Measurements from ENCODE around the gene DPM3. TPM values are rescaled to one million over a fixed set of nuclear protein-coding genes. Genes with fewer than 3 reads are reported as not detected.

DPM3 gene
- total and polyA plus RNA-seq, 9 of the 15 experiments (the other 6 are each of a cell fraction or from before 2014, with no cell fraction given) = 3.7 to 120 (median 36.4) TPM

- TF ChIP-seq, protein P1, sequence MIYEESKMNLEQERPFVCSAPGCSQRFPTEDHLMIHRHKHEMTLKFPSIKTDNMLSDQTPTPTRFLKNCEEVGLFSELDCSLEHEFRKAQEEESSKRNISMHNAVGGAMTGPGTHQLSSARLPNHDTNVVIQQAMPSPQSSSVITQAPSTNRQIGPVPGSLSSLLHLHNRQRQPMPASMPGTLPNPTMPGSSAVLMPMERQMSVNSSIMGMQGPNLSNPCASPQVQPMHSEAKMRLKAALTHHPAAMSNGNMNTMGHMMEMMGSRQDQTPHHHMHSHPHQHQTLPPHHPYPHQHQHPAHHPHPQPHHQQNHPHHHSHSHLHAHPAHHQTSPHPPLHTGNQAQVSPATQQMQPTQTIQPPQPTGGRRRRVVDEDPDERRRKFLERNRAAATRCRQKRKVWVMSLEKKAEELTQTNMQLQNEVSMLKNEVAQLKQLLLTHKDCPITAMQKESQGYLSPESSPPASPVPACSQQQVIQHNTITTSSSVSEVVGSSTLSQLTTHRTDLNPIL (CRISPR knock-in tag; IDR thresholded peaks at IDR 0.05) = no peak
- TF ChIP-seq SMC3 (conservative IDR thresholded peaks at IDR 0.05; ENCODE audit: insufficient read depth, low read depth, low read length) (no peak), PBX2 (CRISPR knock-in tag; IDR thresholded peaks at IDR 0.05; ENCODE audit: low read depth) (no peak), PBX2 (tag; conservative IDR thresholded peaks at IDR 0.05; ENCODE audit: low read depth) (no peak), MCM7 (IDR thresholded peaks at IDR 0.05) (no peak), MAFF (IDR thresholded peaks at IDR 0.05; ENCODE audit: low read length) (no peak), NCOA2 (IDR thresholded peaks at IDR 0.05; ENCODE audit: partially characterized antibody in 2 of 2) (no peak), TAF9B (IDR thresholded peaks at IDR 0.05; ENCODE audit: partially characterized antibody) (peak; percentile 78), BCOR (IDR thresholded peaks at IDR 0.05) (no peak), SIN3A (IDR thresholded peaks at IDR 0.05; ENCODE audit: borderline replicate concordance in 2 of 2, control insufficient read depth in 1 of 2, low read depth in 2 of 2, low read length in 2 of 2) (peak in 1 of 2 experiments; percentile 43; a peak in 1 of 4 replicates), ZFP36 (IDR thresholded peaks at IDR 0.05; ENCODE audit: low read depth, low read length, partially characterized antibody) (peak; percentile 44), STAT5B (CRISPR knock-in tag; IDR thresholded peaks at IDR 0.05) (no peak), E2F4 (CRISPR knock-in tag; IDR thresholded peaks at IDR 0.05; ENCODE audit: low read depth) (no peak)
- TF ChIP-seq, protein P2, sequence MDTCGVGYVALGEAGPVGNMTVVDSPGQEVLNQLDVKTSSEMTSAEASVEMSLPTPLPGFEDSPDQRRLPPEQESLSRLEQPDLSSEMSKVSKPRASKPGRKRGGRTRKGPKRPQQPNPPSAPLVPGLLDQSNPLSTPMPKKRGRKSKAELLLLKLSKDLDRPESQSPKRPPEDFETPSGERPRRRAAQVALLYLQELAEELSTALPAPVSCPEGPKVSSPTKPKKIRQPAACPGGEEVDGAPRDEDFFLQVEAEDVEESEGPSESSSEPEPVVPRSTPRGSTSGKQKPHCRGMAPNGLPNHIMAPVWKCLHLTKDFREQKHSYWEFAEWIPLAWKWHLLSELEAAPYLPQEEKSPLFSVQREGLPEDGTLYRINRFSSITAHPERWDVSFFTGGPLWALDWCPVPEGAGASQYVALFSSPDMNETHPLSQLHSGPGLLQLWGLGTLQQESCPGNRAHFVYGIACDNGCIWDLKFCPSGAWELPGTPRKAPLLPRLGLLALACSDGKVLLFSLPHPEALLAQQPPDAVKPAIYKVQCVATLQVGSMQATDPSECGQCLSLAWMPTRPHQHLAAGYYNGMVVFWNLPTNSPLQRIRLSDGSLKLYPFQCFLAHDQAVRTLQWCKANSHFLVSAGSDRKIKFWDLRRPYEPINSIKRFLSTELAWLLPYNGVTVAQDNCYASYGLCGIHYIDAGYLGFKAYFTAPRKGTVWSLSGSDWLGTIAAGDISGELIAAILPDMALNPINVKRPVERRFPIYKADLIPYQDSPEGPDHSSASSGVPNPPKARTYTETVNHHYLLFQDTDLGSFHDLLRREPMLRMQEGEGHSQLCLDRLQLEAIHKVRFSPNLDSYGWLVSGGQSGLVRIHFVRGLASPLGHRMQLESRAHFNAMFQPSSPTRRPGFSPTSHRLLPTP (IDR thresholded peaks at IDR 0.05; ENCODE audit: borderline replicate concordance, extremely low read depth, insufficient read length) = no peak
- TF ChIP-seq, protein P3, sequence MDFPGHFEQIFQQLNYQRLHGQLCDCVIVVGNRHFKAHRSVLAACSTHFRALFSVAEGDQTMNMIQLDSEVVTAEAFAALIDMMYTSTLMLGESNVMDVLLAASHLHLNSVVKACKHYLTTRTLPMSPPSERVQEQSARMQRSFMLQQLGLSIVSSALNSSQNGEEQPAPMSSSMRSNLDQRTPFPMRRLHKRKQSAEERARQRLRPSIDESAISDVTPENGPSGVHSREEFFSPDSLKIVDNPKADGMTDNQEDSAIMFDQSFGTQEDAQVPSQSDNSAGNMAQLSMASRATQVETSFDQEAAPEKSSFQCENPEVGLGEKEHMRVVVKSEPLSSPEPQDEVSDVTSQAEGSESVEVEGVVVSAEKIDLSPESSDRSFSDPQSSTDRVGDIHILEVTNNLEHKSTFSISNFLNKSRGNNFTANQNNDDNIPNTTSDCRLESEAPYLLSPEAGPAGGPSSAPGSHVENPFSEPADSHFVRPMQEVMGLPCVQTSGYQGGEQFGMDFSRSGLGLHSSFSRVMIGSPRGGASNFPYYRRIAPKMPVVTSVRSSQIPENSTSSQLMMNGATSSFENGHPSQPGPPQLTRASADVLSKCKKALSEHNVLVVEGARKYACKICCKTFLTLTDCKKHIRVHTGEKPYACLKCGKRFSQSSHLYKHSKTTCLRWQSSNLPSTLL (IDR thresholded peaks at IDR 0.05) = no peak
Observed at GRCh38 chr1:155139895-155140629, at the start of gene DPM3 (continued).

All from K562 (cell line).